Kasumi-1 (cell line): ENCODE results near the gene KLK1.
"Not testable (repeated sequence)": the region's sequence is repeated elsewhere in the genome, so short reads cannot be mapped to it uniquely, and the experiment has no call there.

Source experiments
- DNase-seq, 2 experiments: peaks; one replicate each; lab custom pipeline; 2025; lab: John Stamatoyannopoulos, UW

The KLK1 gene

GRCh38 chr19:50814883-50815282 is 8.7 kb downstream of the KLK1 start:
- DNase-seq: no peak

- DNase-seq: no peak
Measured at GRCh38 chr19:50812474-50812873, 11.1 kb downstream of the KLK1 start.

GRCh38 chr19:50811622-50812238 is 11.9 kb downstream of the KLK1 start:
- not testable (repeated sequence) for DNase-seq

- no peak for DNase-seq
Measured at GRCh38 chr19:50808856-50809255, 14.7 kb downstream of the KLK1 start.

- DNase-seq: peak; percentile 96 to 97
Measured at GRCh38 chr19:50804420-50805272, 18.9 kb downstream of the KLK1 start.

GRCh38 chr19:50803633-50804419 is 19.8 kb downstream of the KLK1 start:
- peak in 1 of 2 experiments; percentile 20 for DNase-seq

- no peak for DNase-seq
Measured at GRCh38 chr19:50801107-50801506, 22.5 kb downstream of the KLK1 start.

GRCh38 chr19:50799547-50799851 is 24.1 kb downstream of the KLK1 start:
- DNase-seq: no peak

GRCh38 chr19:50798659-50799546 is 24.7 kb downstream of the KLK1 start:
- DNase-seq: no peak

- DNase-seq: peak in 1 of 2 experiments; percentile 18
Measured at GRCh38 chr19:50797781-50798658, 25.6 kb downstream of the KLK1 start.

GRCh38 chr19:50797429-50797780 is 26.2 kb downstream of the KLK1 start:
- DNase-seq: no peak

GRCh38 chr19:50796634-50797428 is 26.8 kb downstream of the KLK1 start:
- no peak for DNase-seq

- DNase-seq: no peak
Measured at GRCh38 chr19:50796128-50796633, 27.4 kb downstream of the KLK1 start.

- DNase-seq: no peak
Measured at GRCh38 chr19:50795664-50796073, 27.9 kb downstream of the KLK1 start.

- peak; percentile 70 to 72 for DNase-seq
Measured at GRCh38 chr19:50794876-50795663, 28.5 kb downstream of the KLK1 start.

GRCh38 chr19:50794074-50794875 is 29.3 kb downstream of the KLK1 start:
- peak; percentile 70 to 72 for DNase-seq

GRCh38 chr19:50793558-50794065 is 30.0 kb downstream of the KLK1 start:
- no peak for DNase-seq
